ENCODE measurements around the gene KLF11. TPM values are rescaled to one million over a fixed set of nuclear protein-coding genes. Genes with fewer than 3 reads are reported as not detected.

Gene KLF11
- polyA plus RNA-seq, 1 of the 3 experiments (the other 2 are of a cell fraction) = 9.5 TPM

DNA sequence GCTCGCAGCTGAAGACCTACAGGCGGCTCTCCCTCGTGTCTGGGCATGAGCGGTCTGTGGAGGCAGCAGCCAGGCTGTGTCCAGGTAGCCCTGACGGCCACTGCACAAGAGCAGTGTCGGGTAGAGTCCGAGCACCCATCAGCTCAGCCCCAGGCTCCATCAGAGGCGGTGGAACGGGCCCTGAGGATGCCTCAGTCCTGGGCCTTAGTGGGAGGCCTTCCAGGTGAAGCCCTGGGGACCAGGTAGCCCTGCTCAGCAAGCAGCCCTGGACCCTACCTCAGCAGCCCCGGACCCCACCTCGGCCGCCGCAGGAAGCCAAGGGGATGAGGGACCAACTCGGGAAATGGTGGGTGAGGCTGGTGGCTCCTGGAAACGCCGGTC lies 21.3 kb upstream of the KLF11 start (continued):
- TF ChIP-seq, protein P1, sequence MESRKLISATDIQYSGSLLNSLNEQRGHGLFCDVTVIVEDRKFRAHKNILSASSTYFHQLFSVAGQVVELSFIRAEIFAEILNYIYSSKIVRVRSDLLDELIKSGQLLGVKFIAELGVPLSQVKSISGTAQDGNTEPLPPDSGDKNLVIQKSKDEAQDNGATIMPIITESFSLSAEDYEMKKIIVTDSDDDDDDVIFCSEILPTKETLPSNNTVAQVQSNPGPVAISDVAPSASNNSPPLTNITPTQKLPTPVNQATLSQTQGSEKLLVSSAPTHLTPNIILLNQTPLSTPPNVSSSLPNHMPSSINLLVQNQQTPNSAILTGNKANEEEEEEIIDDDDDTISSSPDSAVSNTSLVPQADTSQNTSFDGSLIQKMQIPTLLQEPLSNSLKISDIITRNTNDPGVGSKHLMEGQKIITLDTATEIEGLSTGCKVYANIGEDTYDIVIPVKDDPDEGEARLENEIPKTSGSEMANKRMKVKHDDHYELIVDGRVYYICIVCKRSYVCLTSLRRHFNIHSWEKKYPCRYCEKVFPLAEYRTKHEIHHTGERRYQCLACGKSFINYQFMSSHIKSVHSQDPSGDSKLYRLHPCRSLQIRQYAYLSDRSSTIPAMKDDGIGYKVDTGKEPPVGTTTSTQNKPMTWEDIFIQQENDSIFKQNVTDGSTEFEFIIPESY (IDR thresholded peaks at IDR 0.05; ENCODE audit: borderline replicate concordance, low read depth) = no peak
- TF ChIP-seq POLR2AphosphoS5 (IDR thresholded peaks at IDR 0.05; ENCODE audit: low read depth, low read length) = no peak
- TF ChIP-seq RAD21 (IDR thresholded peaks at IDR 0.05; ENCODE audit: low read length) = no peak
- TF ChIP-seq RXRA (IDR thresholded peaks at IDR 0.05; ENCODE audit: borderline replicate concordance, low read depth) = no peak
- TF ChIP-seq PBX3 (IDR thresholded peaks at IDR 0.05) = no peak
- TF ChIP-seq RFX5 (IDR thresholded peaks at IDR 0.05; ENCODE audit: low read length) = no peak
- TF ChIP-seq NRF1 (IDR thresholded peaks at IDR 0.05; ENCODE audit: low read depth, low read length) = no peak
- no peak for TF ChIP-seq YY1 (IDR thresholded peaks at IDR 0.05; ENCODE audit: low read depth)
- no peak for TF ChIP-seq GATA2 (CRISPR knock-in tag; IDR thresholded peaks at IDR 0.05)
- no peak for TF ChIP-seq CHD2 (IDR thresholded peaks at IDR 0.05; ENCODE audit: low read length, partially characterized antibody)
- TF ChIP-seq RCOR1 (IDR thresholded peaks at IDR 0.05; ENCODE audit: low read length) = no peak
- TF ChIP-seq USF1 (IDR thresholded peaks at IDR 0.05; ENCODE audit: borderline replicate concordance, low read depth) = no peak
- no peak for TF ChIP-seq TAF1 (IDR thresholded peaks at IDR 0.05; ENCODE audit: borderline replicate concordance, low read depth, low read length)

GRCh38 chr2:10022445-10022844 lies 20.9 kb upstream of the KLF11 start:
- H2AFZ ChIP-seq (ENCODE audit: low read depth) = no peak overlapping the region
- H3K9me3 ChIP-seq = no peaks in the 10 kb centered on the region; the same call in 1 of the 2 replicates
- 84% methylated on average over 4 of the region's 4 CpGs for WGBS (ENCODE audit: low lambda C conversion rate)
- no peaks in the 10 kb centered on the region for H3K79me2 ChIP-seq (ENCODE audit: insufficient read depth)
- H3K4me1 ChIP-seq (ENCODE audit: control insufficient read depth in 1 of 2, insufficient read depth in 2 of 2, low read depth in 1 of 2, low read length in 1 of 2) = peaks cover 0 to 8% of the 10 kb centered on the region in 2 experiments; a peak in 2 of 4 replicates
- CTCF ChIA-PET = interaction anchor here (1.1 to 4.3 kb wide), 4 partner anchors 13 to 223 kb away, joined by 3 to 38 read pairs (median 12); no protein-coding TSS in a partner anchor
- H3K27ac ChIP-seq (ENCODE audit: low read depth in 2 of 2, low read length in 1 of 2) = no peak overlapping the region
- peaks cover 6% of the 10 kb centered on the region; the same call in 1 of the 2 replicates for H3K27me3 ChIP-seq (ENCODE audit: insufficient read depth)
- H3K36me3 ChIP-seq (replicated peaks in 1 of 2; ENCODE audit: control insufficient read depth in 1 of 2, insufficient read depth in 2 of 2, low read length in 1 of 2) = no peaks in the 10 kb centered on the region
- H3F3A ChIP-seq (replicated peaks; ENCODE audit: insufficient read depth) = no peaks in the 10 kb centered on the region
- POLR2A ChIA-PET = no interaction called here
- DNase-seq = no peak
- no peaks in the 10 kb centered on the region for H3K9me2 ChIP-seq
- no peaks in the 10 kb centered on the region for H4K20me1 ChIP-seq (ENCODE audit: insufficient read depth)
- no peak overlapping the region for H3K9ac ChIP-seq
- no peak overlapping the region for H3K4me3 ChIP-seq (ENCODE audit: low read depth in 2 of 2, low read length in 1 of 2)
- H3K4me2 ChIP-seq = no peak overlapping the region
- TF ChIP-seq TAF1 (IDR thresholded peaks at IDR 0.05; ENCODE audit: borderline replicate concordance, low read depth, low read length) (no peak), ELF1 (IDR thresholded peaks at IDR 0.05) (no peak), FOXJ3 (CRISPR knock-in tag; IDR thresholded peaks at IDR 0.05) (no peak), CHD2 (IDR thresholded peaks at IDR 0.05; ENCODE audit: low read length, partially characterized antibody) (no peak), SIN3A (IDR thresholded peaks at IDR 0.05; ENCODE audit: borderline replicate concordance, low read depth, low read length) (no peak), GATA2 (CRISPR knock-in tag; IDR thresholded peaks at IDR 0.05) (no peak), FOSL2 (IDR thresholded peaks at IDR 0.05; ENCODE audit: borderline replicate concordance, low read depth) (no peak), TEAD4 (IDR thresholded peaks at IDR 0.05; ENCODE audit: borderline replicate concordance, insufficient read depth) (no peak), PBX3 (IDR thresholded peaks at IDR 0.05) (no peak)
- TF ChIP-seq, protein P2, sequence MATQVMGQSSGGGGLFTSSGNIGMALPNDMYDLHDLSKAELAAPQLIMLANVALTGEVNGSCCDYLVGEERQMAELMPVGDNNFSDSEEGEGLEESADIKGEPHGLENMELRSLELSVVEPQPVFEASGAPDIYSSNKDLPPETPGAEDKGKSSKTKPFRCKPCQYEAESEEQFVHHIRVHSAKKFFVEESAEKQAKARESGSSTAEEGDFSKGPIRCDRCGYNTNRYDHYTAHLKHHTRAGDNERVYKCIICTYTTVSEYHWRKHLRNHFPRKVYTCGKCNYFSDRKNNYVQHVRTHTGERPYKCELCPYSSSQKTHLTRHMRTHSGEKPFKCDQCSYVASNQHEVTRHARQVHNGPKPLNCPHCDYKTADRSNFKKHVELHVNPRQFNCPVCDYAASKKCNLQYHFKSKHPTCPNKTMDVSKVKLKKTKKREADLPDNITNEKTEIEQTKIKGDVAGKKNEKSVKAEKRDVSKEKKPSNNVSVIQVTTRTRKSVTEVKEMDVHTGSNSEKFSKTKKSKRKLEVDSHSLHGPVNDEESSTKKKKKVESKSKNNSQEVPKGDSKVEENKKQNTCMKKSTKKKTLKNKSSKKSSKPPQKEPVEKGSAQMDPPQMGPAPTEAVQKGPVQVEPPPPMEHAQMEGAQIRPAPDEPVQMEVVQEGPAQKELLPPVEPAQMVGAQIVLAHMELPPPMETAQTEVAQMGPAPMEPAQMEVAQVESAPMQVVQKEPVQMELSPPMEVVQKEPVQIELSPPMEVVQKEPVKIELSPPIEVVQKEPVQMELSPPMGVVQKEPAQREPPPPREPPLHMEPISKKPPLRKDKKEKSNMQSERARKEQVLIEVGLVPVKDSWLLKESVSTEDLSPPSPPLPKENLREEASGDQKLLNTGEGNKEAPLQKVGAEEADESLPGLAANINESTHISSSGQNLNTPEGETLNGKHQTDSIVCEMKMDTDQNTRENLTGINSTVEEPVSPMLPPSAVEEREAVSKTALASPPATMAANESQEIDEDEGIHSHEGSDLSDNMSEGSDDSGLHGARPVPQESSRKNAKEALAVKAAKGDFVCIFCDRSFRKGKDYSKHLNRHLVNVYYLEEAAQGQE (IDR thresholded peaks at IDR 0.05; ENCODE audit: low read depth, low read length) = no peak
- TF ChIP-seq, protein P1 (IDR thresholded peaks at IDR 0.05; ENCODE audit: borderline replicate concordance, low read depth) = no peak
- TF ChIP-seq, protein P3, sequence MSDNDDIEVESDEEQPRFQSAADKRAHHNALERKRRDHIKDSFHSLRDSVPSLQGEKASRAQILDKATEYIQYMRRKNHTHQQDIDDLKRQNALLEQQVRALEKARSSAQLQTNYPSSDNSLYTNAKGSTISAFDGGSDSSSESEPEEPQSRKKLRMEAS (IDR thresholded peaks at IDR 0.05; ENCODE audit: low read depth) = no peak
